Epidermal melanocyte (primary cell): ENCODE measurements around the gene DGKH.
"Not testable (repeated sequence)": the region's sequence is repeated elsewhere in the genome, so short reads cannot be mapped to it uniquely, and the experiment has no call there.

Experiments
- DNase-seq: peaks from one replicate; pipeline ENCODE4 v3.0.0; 2011; ENCODE audit warnings: low spot score; ENCODE audit not compliant: insufficient read length

The DGKH gene

GRCh38 chr13:42041011-42041683, 7.3 kb upstream of the DGKH start:
- no peak for DNase-seq

DNA sequence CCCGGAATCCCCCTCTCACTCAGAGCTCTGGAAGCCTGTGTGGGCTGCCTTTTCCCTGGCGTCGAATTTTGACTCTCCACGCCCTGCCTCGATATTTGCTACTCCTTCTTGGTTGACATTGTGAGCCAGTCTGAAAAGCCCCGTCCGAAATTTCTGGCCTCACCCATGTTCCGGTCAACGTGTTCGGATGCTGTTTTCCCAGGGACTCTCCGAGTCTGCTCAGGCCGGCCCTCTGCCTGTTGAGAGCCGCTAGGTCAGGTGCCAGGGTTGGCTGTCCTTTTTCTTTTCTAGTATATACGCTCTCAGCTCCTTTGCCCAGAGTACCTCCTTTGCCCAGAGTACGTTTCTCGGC, 6.8 kb upstream of the DGKH start:
- peak; percentile 59 for DNase-seq

- no peak for DNase-seq
Measured at GRCh38 chr13:42043676-42044075, 4.8 kb upstream of the DGKH start.

- DNase-seq = no peak
Measured at GRCh38 chr13:42046448-42046847, 2.0 kb upstream of the DGKH start.

- DNase-seq = peak; percentile 45
Measured at GRCh38 chr13:42047561-42048341, 697 bp upstream of the DGKH start.

GRCh38 chr13:42048684-42049453, 421 bp downstream of the DGKH start:
- DNase-seq = peak; percentile 74

- DNase-seq = no peak
Measured at GRCh38 chr13:42049454-42049813, 986 bp downstream of the DGKH start.

DNA sequence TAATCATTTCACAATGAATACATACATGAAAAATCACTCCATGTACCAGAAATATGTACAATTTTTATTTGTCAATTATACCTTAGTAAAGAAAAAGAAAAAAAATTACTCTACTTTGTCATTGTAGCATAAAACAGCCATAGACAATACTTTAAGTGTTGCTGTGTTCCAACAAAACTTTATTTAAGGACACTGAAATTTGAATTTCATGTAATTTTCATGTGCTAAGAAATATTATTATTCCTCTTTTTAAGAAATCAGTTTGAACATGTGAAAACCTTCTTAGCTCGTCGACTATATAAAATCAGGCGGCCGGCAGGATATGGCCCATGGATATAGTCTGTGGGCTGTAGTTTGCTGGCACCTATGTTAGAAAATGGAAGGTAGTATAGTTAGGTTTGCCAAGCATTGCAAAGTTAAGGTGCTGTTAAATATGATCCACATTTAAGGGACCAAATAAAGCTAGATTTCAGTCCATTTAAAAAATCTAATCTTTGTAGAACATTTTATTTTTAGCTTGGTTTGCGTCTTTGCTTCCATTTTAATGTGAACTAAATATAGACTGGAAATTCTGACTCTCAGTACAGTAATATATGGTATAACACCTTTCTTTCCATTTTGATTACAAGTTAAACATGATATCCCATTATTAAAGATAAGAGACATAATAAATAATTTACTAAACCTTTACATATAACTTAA, 6.5 kb downstream of the DGKH start:
- no peak for DNase-seq

DNA sequence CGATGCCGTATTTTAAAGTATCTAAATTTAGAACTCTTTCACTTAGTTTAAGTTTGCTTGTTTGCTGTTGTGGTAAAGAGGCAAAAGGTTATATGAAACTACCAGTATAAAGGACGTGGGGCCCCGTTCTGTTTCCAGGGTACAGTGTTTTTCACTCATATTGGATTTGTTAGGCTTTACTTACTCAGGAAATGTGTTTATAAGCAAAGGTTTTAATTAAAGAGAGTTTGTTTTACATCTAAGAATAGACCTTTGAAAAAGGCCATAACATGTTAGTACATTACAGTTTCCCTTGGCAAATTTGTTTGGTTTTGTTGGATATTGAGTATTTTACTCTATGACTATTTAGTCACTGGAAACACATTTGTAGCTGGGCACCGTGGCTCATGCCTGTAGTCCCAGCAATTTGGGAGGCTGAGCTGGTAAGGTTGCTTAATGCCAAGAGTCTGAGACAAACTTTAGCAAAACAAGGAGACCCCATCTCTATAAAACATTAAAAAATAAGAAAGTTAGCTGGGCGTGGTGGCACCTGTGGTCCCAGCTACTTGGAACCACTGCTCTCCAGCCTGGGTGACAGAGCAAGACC, 7.1 kb downstream of the DGKH start:
- no peak for DNase-seq

GRCh38 chr13:42056146-42056545, 7.7 kb downstream of the DGKH start:
- DNase-seq = no peak

DNA sequence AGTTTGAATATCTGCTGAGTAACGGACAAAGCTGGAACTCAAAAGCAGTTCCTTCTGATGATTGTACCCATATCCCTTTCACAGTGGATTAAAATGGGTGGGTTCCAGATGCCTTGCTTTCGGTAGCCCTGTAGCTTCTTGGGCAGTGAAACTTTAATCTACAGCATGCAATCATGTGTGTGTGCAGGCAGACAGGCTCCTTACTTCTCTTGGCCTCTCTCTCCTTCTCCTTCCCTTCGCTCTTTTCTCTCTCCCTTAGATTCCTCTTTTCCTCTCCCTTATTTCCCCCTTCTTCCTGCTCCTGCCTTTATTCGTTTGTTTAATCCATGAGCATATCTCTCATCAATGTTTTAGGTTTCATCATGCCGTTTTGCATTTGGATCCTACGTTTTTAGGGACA, 8.1 kb downstream of the DGKH start:
- DNase-seq = no peak

GRCh38 chr13:42057918-42058530, 9.6 kb downstream of the DGKH start:
- DNase-seq = no peak

- no peak for DNase-seq
Measured at GRCh38 chr13:42061943-42062342, 13.5 kb downstream of the DGKH start.

GRCh38 chr13:42063105-42063504, 14.7 kb downstream of the DGKH start:
- DNase-seq = no peak

- DNase-seq = no peak
Measured at GRCh38 chr13:42064259-42064658, 15.8 kb downstream of the DGKH start.

- DNase-seq = no peak
Measured at GRCh38 chr13:42064966-42065365, 16.5 kb downstream of the DGKH start.

DNA sequence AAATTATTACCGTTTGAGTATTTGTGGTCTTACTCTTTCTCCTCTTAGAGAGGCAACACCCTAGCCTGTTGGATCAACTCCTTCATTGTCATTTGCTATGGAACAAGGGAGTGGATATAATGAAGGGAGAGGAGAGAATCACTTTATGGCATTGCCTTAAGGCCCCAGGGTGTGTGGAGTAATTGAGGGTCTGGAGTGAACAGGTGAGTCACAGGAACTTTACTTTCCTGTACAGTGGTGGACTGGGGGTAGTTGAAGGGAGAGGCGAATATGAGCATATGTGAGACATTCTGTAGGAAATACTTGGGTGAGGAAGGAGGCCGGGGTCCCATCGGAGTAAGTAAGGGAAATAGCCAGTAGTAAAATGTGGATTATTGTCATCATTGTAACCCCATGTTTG, 17.0 kb downstream of the DGKH start:
- DNase-seq = no peak

DNA sequence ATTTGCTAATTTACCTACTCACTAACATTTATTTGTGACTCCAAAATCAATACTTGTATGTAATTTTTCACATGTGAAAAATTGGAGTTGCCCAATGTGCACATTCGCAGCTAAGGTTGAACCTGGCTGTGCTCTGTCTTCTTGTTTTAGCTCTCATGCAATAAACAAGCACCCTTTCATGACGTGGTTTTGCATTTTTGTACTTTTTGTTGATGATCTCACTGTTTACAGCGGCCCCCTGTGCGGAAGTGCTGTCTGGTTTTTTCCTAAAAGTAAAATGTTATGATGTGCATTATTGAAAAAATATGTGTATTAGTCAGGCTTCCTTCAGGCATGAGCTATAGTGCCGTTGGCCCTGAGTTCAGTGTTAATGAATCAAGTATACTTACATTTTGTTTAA, 18.1 kb downstream of the DGKH start:
- no peak for DNase-seq

GRCh38 chr13:42068886-42069285, 20.4 kb downstream of the DGKH start:
- DNase-seq = no peak

- DNase-seq = not testable (repeated sequence)
Measured at GRCh38 chr13:42070599-42070998, 22.2 kb downstream of the DGKH start.

GRCh38 chr13:42071179-42071578, 22.7 kb downstream of the DGKH start:
- DNase-seq = not testable (repeated sequence)
